Hippocampal formation (tissue), 2 donors: Measurements from ENCODE around the gene RIPK4.
A peak's percentile ranks its signal among the peaks of the same experiment; 100 is the strongest.

ENCODE experiments used
- DNase-seq, 2 donors: peaks; one replicate each; lab custom pipeline; 2025; lab: John Stamatoyannopoulos, UW

Gene RIPK4

DNA sequence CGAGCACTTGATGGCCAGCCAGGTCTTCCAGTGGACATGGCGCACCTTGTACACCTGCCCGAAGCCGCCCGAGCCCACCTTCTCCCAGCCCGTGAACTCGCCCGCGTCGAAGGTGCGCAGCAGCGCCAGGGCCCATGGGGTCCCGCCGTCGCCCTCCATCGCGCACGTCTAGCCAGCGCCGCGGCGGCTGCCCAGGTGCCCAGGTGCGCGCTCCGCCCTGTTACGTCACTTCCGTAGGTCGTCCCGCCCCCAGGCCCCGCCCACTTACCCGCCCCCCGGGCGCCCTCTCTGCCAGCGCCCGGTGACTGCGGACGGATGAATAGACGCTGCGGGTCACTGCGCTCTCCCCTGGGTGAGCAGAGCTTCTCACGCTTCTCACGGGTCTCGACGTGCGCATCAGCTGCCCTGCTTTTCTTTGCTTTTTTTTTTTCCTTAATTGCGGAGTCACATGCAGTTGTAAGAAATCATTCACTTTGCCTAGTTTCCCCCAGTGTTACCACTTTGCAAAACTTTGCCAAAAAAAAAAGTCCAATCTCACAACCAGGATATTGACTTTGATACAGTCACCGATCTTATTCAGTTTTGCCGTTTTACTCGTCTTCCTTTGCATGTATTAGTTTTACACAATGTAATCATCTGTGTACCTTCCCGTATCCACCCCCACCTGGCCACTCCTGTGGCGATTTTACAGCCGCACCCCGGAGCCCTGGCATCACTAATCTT is at the start of gene RIPK4:
Gene RIPK4, minus strand, starts transcription at position 170 of the 723 bp plus-strand sequence. Its CDS starts 11 bp downstream, at position 159.
- no peak for DNase-seq

DNA sequence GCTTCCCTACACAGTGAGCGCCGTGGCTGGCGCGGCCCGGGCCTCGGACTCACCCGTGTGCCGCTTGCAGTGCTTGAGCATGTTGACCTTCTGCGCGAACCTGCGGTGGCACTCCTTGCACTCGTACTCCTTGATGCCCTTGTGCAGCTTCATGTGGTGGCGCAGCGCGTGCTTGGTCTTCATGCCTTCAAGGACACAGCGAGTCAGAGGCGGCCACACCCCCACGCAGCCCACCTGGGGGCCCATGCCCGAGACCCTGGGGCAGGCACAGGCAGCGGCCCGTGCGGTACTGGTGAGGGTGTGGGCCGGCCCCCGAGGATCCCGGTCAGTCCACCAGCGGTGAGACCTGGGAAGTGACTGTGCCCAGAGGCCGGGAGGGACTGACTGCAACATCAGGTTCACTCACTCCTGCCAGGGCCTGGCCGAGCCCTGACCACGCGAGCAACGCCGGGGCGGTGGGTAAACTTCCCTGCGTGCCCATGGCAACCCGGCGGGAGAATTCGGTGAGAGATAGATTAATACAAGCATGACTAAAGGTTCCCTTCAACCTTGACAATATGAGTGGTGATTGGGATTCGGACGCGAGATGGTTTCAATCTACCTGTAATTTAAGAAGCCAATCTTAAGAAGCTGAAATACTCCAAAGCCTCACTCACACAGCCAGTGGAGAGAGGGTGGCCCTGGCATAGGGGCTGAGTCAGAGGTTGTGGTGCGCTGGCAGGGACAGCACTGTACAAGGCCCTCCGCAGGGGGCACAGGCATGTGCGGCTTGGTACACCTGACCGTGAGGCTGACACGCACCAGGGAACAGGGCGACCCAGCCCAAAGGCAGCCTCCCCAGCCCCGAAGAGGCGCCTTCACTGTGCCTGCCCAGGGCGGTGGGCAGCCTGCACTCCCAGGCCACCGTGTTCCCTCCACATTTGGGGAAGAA is 49.1 kb upstream of the RIPK4 start:
- no peak for DNase-seq

DNA sequence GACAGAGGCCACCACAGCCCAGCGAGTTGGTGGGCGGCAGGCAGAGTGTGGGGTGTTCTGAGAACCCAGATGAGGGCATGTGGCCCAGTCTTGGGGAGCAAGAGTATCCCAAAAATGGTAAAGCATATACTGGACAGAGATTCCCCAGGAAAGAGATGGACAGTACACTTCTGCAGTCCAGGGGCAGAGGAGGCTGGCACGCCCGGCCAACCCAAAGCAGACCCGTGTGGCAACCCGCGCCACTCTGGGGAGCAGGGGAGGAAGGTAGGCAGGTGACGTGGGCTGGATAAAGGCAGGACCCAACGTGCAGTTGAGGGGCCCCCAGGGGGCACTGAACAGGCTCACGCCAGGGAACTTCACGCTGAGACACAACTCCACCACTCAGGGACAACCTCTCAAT is 46.4 kb upstream of the RIPK4 start:
- DNase-seq: no peak

DNA sequence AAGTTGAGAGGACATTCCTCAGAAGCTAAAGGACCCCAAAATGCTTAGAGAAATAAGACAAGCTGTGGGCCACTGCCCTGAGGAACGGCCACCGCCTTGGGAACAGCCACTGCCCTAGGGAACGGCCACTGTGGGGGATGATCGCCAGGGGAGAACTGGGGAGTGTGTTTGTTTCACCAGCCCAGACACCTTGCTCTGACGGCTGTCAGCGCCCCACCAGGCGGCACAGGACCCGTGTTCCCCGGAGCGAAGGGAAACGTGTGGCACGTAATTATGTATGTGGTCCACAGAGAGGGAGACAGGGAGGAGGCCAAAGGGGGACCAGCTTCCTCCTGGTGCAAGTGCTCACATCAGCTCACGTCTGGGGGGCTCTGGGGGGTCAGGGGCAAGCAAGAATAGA is 45.8 kb upstream of the RIPK4 start:
- no peak for DNase-seq

DNA sequence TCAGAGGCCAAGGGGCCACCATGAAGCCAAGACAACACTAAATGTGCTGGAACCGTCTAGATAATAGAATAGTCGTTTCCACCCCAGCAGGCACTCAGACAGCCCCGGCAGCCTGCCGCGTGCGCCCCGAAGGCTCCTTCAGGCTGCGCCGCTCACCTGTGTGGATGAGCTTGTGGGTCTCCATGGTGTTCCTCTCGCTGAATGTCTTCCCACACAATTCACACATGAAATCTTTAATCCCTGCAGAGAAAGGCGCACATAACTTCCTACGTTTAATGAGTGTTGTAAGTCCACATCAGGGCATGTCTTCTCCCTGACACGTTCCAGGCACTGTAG is 43.7 kb upstream of the RIPK4 start:
- DNase-seq: no peak

DNA sequence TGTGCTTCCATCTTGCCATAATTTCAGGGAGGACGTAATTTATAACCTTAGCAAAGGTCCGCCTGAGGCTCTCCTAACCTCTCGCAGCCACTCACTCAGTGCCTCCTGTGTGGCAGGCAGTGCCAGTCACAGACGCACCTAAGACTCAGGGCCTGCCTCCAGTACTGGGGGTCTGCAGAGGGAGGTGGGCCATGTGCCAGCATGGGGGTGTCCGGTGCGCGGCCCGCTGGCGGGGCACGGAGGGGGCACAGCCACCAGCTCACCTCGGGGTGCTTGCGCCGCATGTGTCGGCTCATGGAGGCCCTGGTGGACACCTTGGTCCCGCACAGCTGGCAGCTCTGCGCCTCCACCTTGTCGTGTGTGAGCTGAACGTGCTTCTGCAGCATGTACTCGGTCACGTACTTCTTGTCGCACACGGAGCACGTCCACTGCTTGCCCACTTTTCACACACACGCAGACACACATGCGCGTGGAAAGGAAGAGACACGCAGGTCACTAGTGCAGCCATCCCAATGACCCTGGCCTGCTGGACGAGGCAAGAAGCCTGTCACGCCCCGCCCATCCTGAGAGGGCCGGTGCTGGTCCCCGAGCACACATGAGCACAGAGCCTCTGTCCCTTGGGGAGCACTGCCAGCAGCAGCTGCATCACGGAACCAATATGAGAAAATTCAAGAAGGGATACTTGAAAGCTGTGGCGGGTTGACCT is 43.2 kb upstream of the RIPK4 start:
- no peak for DNase-seq

DNA sequence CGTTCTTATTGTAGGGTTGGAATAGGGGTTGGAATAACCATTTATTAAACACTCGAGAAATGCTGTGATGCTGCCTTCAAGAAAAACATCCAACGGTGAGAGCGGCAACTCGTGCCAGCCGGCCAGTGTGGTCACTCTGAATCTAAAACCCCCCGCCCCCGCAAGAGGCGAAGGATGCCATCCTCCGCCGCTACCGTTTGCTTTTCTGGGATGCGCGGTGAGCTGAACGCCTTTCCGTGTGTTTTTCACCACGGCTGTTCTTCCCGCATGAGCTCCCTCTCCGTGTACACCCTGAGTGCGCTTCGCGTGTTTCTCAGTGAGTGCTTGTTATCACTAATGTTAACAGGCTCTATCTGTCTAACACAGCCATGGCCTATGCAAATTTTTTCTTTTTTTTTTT is 42.0 kb upstream of the RIPK4 start:
- DNase-seq: no peak

DNA sequence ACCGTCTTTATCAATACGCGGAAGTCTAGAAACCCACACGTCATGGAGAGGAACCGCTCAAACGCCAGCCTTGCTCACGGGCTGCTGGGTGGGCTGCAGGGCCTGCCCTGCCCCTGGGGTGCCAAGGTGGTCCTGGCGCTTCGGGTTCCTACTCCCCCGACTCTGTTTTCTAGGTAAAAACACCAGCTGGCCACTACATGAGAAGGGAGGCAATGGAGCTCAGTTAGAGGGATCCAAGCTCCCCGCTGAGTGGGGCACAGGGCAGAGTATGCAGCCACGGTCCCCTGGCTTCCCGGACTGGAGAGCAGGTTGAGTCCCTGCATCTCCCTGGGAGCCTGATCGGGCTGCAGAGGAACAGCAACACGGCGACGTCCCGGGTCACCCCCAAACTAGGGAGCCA is 41.2 kb upstream of the RIPK4 start:
- no peak for DNase-seq

DNA sequence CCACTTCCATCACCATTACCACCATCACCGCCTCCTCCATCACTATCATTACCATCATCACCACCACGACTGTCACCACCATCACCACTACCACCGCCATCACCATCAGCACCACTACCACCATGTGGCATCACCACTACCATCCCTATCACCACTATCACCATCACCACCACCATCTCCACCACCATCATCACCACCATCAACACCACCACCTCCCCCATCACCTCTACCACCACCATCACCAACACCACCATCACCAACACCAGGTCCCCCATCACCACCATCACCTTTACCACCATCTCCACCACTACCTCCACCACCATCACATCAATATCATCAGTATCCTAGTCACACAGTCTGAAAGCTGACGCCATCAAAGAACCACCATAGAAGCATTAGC is 39.9 kb upstream of the RIPK4 start:
- DNase-seq: no peak

DNA sequence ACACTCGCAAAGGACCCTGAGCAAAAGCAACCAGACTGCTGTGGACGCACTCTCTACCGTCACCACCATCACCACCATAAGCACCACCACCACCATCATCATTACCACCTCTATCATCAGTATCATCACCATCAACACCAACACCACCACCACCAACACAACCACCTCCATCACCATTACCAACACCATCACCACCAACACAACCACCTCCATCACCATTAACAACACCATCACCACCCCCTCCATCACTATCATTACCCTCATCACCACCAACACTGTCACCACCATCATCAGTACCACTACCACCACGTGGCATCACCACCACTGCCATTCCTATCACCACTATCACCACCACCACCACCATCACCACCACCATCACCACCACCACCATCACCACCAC is 38.8 kb upstream of the RIPK4 start:
- DNase-seq: no peak

DNA sequence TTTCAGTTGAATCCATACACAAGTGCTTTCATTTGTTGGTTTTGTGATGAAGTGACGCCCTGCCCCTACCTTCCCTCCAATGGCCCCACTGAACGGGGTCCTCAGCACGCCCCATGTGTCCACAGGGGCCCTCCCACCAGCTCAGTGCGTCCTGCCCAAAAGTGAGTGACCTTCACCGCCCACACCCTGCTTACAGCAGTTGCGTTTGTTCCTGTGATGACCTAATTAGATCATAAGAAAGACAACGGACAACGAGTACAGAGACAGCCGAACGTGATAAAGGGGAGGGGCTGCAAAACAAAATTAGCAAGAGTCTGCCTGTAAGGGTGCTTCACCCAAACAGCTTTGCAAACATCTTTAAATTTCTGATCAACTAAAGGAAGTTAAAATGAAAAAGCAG is 38.2 kb upstream of the RIPK4 start:
- no peak for DNase-seq

DNA sequence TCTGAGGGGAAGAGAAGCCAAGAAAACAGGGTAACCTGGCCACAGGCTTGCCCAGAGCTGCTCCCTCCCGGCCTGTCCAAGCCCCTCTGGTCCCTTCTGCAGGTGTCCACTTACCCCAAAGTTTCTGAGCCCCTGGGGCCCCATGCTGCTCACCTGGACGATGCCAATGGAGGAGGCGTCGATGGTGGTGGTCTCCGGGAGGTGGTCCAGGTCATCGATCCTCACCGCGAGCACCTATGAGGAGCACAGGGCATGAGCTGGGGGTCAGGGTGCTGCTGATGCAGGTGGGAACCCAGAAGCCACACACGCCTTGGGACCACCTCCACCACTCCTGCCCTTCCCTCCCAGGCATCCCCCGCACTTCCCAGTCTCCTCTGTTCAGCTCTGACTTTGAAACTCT is 37.5 kb upstream of the RIPK4 start:
- no peak for DNase-seq

DNA sequence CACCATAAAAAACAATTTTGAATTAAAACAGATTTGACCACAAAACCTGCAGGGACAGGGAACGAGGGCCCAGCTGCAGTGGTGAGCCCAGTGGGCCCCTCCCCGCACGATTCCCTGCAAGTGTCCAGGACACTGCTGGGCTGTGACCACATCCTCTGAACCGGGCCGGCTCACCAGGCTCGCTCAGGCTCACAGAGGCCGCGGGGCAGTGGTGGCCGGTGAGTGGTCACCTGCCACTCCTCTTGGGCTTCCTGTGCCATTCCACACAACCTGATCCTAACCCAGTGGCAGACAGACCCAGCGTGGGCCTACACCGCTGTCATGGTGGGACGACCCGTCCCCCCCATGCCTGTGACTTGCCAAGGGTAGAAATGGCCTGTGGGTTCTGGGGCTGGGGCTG is 36.5 kb upstream of the RIPK4 start:
- no peak for DNase-seq

DNA sequence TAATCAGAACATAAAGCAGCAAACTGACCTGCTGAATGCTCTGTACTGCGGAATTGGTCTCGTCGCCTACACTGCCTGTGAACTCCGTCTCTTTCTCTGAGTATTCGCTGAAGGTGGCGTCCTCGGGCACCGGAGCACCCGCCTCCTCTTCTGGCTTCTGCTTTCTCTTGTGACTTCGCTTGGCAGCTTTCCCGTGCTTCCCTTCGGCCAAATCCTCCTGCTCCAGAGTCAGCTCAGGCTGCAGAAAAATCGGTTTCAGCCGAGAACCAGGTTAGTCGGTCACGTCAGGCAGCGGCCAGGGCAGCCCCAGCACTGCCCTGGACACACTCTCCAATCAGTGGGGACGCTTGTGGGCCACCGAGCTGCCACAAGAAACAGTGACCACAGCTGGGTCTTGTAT is 35.8 kb upstream of the RIPK4 start:
- DNase-seq: peak; percentile 37 to 58

DNA sequence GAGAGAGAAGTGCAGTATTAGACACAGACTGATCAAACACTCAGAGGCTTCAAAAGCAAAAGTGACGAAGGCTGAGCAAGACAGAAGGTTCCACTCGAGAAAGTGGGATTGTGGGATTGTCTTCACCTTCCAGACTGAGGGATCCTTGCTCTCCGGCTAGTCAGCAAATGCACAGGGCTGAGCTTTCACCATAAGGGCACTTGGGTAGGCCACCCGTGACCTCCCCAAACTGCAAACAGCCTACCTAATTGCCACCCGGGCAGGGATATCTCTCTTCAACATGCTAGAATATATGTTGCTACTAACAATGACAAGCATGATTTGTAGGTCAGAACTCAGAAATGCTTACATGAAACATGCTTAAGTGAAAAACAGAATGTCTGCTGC is 35.3 kb upstream of the RIPK4 start:
- DNase-seq: no peak

DNA sequence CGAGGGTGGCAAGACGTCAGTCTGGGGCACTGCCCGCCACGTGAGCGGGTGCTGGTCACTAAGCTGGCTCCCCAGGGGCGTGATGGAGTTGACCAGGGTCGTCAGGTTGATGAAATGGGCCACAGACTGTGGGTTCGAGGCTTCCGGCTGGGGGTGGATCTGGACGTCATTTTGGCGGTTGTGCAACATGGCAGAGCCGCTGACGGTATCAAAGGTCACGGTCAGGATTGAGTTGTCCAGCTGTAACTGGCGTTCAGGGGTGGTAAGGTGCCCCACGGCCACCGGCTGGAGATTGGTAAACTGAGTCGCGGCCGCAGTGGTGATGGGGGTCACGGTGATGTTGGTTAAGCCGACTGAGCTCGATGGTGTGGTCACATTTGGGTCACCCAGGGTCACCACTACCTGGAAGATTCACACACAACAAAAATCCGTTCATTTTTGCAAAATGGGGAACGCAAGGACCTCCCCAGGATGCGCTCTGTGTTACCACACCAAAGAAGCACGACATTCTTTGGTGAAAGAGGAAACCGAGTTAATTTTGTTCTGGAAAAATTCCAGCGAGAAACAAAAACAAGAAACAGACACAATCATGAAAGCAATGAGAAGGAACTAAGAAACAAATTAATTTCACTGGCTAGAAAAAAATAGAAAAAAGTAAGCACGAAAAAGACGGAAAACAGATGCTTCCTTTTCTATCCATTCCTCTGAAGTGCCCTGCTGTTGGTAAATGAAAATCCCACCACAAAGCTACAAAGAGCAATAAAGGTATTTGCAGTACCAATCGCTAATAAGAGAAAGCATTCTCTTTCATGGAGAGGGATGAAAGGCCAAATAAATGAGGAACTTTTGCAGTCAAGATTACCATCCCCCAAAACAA is 34.7 kb upstream of the RIPK4 start:
- no peak for DNase-seq

DNA sequence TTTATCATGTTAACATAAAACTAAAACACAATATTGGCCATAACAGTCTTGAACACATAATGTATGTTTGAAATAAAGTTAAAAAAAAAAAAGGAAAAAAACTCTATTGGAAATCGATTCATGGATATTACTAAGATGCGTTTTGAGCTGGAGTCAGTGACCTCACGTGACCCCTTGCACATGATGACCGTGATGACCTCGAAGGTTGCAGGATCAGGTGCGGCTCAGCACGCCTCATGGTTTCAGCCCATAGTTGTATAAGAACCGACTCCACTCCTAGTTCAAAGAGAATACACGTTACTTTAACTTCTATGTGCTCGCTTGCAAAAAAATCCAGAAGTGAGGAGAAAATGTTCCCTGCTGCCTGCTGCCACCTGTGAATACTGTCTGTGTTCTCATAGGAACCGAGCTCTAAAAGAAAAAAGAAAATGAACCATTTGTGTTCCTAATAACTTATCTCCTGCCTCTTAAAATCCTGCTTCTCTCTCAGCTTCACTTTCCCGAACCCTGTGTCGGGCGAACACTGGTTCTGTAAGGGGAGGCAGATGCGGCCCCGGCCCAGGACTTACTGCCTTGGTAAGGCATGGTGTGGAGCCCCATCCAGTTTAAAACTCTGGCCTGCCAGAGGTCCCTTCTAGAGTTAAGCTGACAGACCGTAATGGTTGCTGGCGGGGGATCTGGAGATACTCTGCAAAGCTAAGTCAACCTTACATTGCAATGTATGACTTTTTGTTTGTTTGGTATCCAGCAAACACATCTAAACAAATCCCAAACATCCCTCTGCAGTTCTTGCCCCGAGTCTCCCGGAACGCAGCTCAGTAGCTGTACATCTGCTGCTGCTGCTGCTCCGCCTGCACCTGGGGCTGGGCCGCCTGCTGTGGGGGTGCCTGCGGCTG is 33.8 kb upstream of the RIPK4 start:
- DNase-seq: peak in 1 of 2 donors; percentile 13

DNA sequence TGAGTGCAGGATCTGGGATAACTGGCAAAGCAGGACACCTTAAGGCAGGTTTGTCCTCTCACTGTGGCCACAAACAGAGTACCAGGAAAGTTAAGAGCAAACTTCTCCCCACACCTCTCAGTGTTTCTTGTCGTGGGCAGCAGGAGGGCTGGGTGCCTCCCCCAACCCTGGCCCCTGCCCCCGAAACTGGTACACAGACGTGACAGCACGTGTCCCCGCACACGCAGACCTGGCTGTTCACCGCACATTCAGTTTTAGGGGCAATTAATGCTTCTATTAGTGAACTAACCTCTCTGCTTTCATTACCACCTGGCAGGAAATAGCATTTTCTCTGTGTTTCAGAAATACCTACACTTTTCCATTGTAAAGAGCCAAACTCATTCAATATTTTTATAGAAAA is 32.9 kb upstream of the RIPK4 start:
- DNase-seq: no peak

DNA sequence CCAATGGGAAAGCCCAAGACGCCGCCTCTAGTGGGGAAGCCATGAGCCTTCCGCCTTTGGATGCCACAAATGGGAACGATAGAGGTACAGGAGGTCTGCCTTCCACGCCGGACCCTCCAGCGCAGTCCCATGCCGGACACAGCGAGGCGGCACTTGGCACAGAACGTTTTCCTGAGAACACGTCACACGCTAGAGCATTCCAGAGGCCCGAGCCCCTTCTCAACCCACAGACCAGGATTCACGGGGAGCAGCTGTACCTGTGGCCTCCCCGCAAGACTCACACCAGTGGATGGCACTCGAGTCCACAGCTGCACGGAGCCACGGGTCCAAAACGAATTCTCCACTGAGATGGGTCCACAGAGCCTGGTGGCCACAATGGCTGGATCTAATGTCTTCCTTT is 31.5 kb upstream of the RIPK4 start:
- DNase-seq: no peak

DNA sequence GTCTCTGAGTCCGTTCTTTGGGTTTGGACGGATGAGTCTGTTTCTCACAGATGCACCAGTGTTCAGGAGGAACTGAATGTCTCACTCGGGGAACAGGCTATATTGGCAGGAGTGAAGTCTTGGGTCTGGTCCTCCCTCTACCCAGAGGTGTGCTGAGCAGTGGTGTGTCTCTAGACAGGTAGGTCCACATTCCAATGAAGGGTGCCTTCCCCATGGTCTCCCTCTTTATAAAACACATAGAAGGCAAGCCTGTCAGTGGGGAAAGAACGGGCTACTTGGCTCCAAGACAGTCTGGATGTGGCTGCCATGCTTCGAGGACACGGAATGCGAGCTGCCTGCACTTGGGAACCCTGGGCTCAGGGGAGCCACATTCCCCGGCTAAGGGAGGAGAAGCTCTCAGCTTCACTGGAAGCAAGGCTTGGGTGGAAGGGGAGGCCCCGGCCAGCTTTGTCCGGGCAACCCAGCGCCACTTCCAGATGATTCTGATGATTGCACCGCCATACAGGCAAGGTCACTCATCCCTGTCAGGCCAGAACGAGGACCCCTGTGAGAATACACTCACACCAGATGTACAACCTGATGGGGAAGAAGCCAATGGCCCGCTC is 29.7 kb upstream of the RIPK4 start:
- DNase-seq: no peak
